Caco-2 (cell line): ENCODE measurements around the gene HAUS6. TPM values are rescaled to one million over a fixed set of nuclear protein-coding genes. Genes with fewer than 3 reads are reported as not detected.
"Not testable (repeated sequence)": the region's sequence is repeated elsewhere in the genome, so short reads cannot be mapped to it uniquely, and the experiment has no call there.

Source experiments
- BruUV-seq: library from RNA; stranded (reverse); fragments of 400-500 nt; replicated peaks from 2 replicates; lab custom pipeline; 2021; lab: Mats Ljungman, UMichigan
- CTCF ChIA-PET: fragments of 300-600 bp; sonication (Branson Sonifier 250); formaldehyde crosslinking; loops from one replicate; lab custom pipeline; 2022; ENCODE audit warnings: antibody characterized with exemption; lab: Charles Lee
- POLR2A ChIA-PET: fragments of 300-600 bp; sonication (Branson Sonifier 250); formaldehyde crosslinking; loops from one replicate; lab custom pipeline; 2022; ENCODE audit warnings: antibody characterized with exemption; lab: Charles Lee
- DNase-seq, 2 experiments: peaks; one replicate each; pipeline versions ENCODE4 v3.0.0 to v3.0.0-alpha.2; 2020 to 2022
- H3K27me3 ChIP-seq: replicated peaks from 2 replicates; pipeline ENCODE4 v1.6.0; 2011; ENCODE audit warnings: low read length; ENCODE audit not compliant: control insufficient read depth, insufficient read depth
- H3K36me3 ChIP-seq: 2 replicates; pipeline ENCODE4 v1.5.1; 2011; ENCODE audit warnings: low read length; ENCODE audit not compliant: control insufficient read depth, insufficient read depth
- H3K4me1 ChIP-seq: fragments of 250-450 bp; sonication (Bioruptor Pico); 2 replicates; pipeline ENCODE4 v1.5.1; 2020; ENCODE audit warnings: mild to moderate bottlenecking
- H3K4me3 ChIP-seq: 2 replicates; pipeline ENCODE4 v1.5.1; 2011; ENCODE audit warnings: low read depth, mild to moderate bottlenecking, control low read depth, low read length
- H3K9me3 ChIP-seq: fragments of 250-450 bp; sonication (Bioruptor Pico); 2 replicates; pipeline ENCODE4 v1.5.1; 2020; ENCODE audit warnings: mild to moderate bottlenecking, moderate library complexity
- H3K27ac Mint-ChIP-seq: one replicate; pipeline ENCODE4 v1.8.0; 2022; ENCODE audit warnings: mixed read lengths; ENCODE audit not compliant: unreplicated experiment
- H3K27me3 Mint-ChIP-seq: one replicate; pipeline ENCODE4 v1.8.0; 2022; ENCODE audit warnings: mixed read lengths; ENCODE audit not compliant: insufficient read depth, unreplicated experiment
- H3K36me3 Mint-ChIP-seq: one replicate; pipeline ENCODE4 v1.8.0; 2022; ENCODE audit warnings: mild to moderate bottlenecking, mixed read lengths; ENCODE audit not compliant: insufficient read depth, unreplicated experiment
- H3K4me1 Mint-ChIP-seq: one replicate; pipeline ENCODE4 v1.8.0; 2022; ENCODE audit warnings: low read depth, mixed read lengths; ENCODE audit not compliant: unreplicated experiment
- H3K4me3 Mint-ChIP-seq: one replicate; pipeline ENCODE4 v1.8.0; 2022; ENCODE audit warnings: mild to moderate bottlenecking, moderate library complexity, mixed read lengths; ENCODE audit not compliant: unreplicated experiment
- H3K9me3 Mint-ChIP-seq: one replicate; pipeline ENCODE4 v1.8.0; 2022; ENCODE audit warnings: mixed read lengths; ENCODE audit not compliant: unreplicated experiment
- CTCF ChIP-seq, 2 experiments: fragments of 200-600 bp in 1 of 2; IDR thresholded peaks; 1 replicate in 1 of 2; 2 replicates in 1 of 2; pipeline versions ENCODE4 v1.5.1 to v1.8.0; 2011 to 2022; ENCODE audit warnings: antibody characterized with exemption in 1 of 2, control low read depth in 1 of 2, inconsistent platforms in 1 of 2, low read depth in 1 of 2, low read length in 1 of 2, mild to moderate bottlenecking in 1 of 2, moderate library complexity in 1 of 2; ENCODE audit not compliant: insufficient read depth in 1 of 2, severe bottlenecking in 1 of 2, unreplicated experiment in 1 of 2
- intact Hi-C: fragments of 100-400 bp; cut with micrococcal nuclease; formaldehyde crosslinking; loops from one replicate; pipeline ENCODE4 v1.10.0; 2022; ENCODE audit not compliant: unreplicated experiment
- total RNA-seq: library from RNA; stranded (reverse); gene quantifications from 2 replicates; pipeline ENCODE4 v1.2.3, GENCODE V29; 2022

The HAUS6 gene
- total RNA-seq, 1 experiment from 2014 or later = 15.2 TPM

- Histone ChIP-seq H3K27me3 (no peaks in the 10 kb centered on the region), H3K4me3 (no peak overlapping the region), H3K36me3 (no peaks in the 10 kb centered on the region), H3K4me1 (no peaks in the 10 kb centered on the region), H3K9me3 (no peaks in the 10 kb centered on the region)
- no peak overlapping the region for H3K27ac Mint-ChIP-seq
- CTCF ChIA-PET = no interaction called here
- peaks cover 11% of the 10 kb centered on the region for H3K27me3 Mint-ChIP-seq
- intact Hi-C loops = loop anchor here (10.0 kb wide), 1 partner anchor 227 kb away; no protein-coding TSS in a partner anchor
- BruUV-seq = no TSS peak
- no peak overlapping the region for H3K4me3 Mint-ChIP-seq
- TF ChIP-seq CTCF (IDR thresholded peaks at IDR 0.05; ENCODE audit: insufficient read depth in 1 of 2, low read depth in 1 of 2, low read length in 1 of 2, severe bottlenecking in 1 of 2, unreplicated experiment in 1 of 2) = no peak
- DNase-seq = no peak
- POLR2A ChIA-PET = no interaction called here
- no peaks in the 10 kb centered on the region for H3K36me3 Mint-ChIP-seq
- H3K4me1 Mint-ChIP-seq = no peaks in the 10 kb centered on the region
- H3K9me3 Mint-ChIP-seq = no peaks in the 10 kb centered on the region
Measured at GRCh38 chr9:19022206-19022605, 80.5 kb downstream of the HAUS6 start.

GRCh38 chr9:19021649-19022048, 81.1 kb downstream of the HAUS6 start:
- H3K9me3 ChIP-seq, H3K9me3 Mint-ChIP-seq, H3K36me3 ChIP-seq, DNase-seq, H3K27me3 ChIP-seq, H3K4me3 ChIP-seq, H3K36me3 Mint-ChIP-seq, H3K4me3 Mint-ChIP-seq, BruUV-seq, POLR2A ChIA-PET, H3K4me1 ChIP-seq, H3K27ac Mint-ChIP-seq, H3K4me1 Mint-ChIP-seq: not testable (repeated sequence)
- CTCF ChIA-PET = interaction anchor here (0.5 kb wide), 1 partner anchor 281 kb away, joined by 3 read pairs; no protein-coding TSS in a partner anchor
- intact Hi-C loops = loop anchor here (10.0 kb wide), 1 partner anchor 227 kb away; no protein-coding TSS in a partner anchor
- peaks cover 11% of the 10 kb centered on the region for H3K27me3 Mint-ChIP-seq

DNA sequence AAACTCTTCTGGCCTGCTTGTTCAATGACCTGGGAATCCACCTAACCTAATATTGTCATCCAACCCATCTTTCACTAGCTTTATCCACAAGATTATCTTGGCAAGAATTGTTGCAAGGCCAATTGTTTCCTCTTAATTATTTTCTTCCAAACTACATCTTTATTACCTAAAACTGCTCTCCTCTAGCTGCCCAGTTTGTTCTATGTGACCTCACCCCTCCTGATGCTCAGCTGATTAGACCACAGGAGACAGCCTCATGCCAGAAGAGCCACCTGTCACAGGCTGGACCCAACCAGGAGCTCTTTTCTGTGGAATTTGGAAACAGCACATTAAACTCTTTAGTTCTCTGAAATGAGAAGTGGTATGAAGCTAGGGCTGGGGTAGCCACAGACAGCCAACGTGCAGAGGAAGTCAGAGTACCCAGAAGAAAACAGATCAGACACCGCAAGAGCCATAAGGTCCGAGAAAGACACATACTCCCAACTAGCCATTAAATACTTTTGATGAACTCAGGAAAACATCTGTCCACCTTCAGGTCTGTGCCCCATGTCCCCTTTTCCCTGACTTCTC, 81.7 kb downstream of the HAUS6 start:
- H3K27me3 ChIP-seq = no peaks in the 10 kb centered on the region
- H3K9me3 ChIP-seq = no peaks in the 10 kb centered on the region
- Mint-ChIP-seq H3K27ac (no peak overlapping the region), H3K4me3 (no peak overlapping the region), H3K9me3 (no peaks in the 10 kb centered on the region), H3K36me3 (no peaks in the 10 kb centered on the region), H3K27me3 (peaks cover 11% of the 10 kb centered on the region), H3K4me1 (no peaks in the 10 kb centered on the region)
- H3K4me1 ChIP-seq = no peaks in the 10 kb centered on the region
- no peak for DNase-seq
- H3K4me3 ChIP-seq = no peak overlapping the region
- intact Hi-C loops = loop anchor here (10.0 kb wide), 1 partner anchor 226 kb away; no protein-coding TSS in a partner anchor
- no peaks in the 10 kb centered on the region for H3K36me3 ChIP-seq
- ChIA-PET CTCF (no interaction called here), POLR2A (no interaction called here)
- no TSS peak for BruUV-seq
- no peak for TF ChIP-seq CTCF (IDR thresholded peaks at IDR 0.05; ENCODE audit: insufficient read depth in 1 of 2, low read depth in 1 of 2, low read length in 1 of 2, severe bottlenecking in 1 of 2, unreplicated experiment in 1 of 2)
